Hematopoietic multipotent progenitor cell treated with erythropoietin and hydrocortisone succinate and interleukin-3 and kit ligand, for 8 days (in vitro differentiated cells): ENCODE results near the gene IL17RA.
A peak's percentile ranks its signal among the peaks of the same experiment; 100 is the strongest.

Experiments used
- DNase-seq: peaks from one replicate; pipeline ENCODE4 v3.0.0-alpha.2; 2015

The IL17RA gene

DNA sequence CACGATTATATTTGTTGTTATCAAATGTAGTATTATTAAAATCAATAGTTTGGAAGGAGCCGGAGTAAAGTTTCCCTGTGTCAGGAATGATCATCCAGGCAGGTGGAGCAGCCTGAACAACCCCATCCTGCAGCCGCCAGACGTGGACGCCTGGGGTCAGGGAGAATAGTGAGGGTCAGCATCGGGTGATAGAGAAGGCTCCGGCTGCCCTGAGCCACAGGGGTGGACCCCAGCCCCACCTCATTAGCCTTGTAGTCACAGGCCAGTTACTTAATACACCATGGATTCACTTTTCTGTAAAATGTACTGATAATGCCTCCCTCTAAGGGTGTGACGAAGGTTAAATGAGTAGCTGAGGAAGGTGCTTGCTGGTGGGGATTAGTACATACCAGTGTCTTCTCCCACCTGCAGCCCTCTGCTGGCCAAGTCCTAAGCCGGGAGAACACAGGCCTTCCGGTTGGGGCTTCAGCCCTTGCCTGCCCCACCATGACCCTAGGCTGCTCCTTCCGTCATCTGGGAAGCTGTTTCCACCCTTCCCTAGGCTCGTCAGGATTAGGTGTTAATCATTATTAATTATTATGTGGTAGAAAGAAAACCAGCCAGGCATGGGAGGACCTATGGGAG, 21.5 kb downstream of the IL17RA start:
- no peak for DNase-seq

DNA sequence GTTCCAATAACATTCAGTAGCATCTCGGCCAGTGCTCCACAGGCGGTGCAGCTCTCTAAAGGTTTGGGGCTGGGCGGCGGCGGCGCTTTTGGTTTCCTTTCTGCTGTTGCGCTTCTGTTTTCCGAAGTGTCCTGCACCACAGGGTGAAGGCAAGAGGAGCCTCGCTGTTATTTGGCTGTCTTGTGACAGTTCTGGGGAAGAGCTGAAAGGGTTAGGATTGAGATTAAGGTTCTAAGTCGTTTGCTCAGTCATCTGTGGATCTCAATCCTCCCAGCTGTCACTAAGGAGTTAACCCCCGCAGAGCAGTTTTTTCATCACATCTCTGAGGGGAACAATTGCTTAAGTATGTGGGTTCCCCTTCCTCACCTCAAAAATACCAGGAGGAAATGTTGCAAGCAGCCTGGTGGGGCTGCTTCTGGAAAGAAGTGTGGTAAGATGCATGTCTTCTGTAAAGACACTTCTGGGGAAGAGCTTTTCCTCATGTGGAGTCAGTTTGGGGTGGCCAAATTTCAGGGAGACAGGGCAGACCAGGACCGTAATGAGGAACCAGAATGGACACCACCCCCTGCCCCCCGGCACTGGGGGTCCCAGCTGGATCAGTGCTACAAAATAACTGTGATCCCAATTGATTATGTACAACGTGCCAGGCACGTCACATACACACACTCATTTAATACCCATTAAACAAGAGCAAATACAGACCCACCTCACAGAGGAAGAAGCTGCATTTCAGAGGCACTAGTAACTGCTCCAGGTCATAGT, 22.2 kb downstream of the IL17RA start:
- DNase-seq, result peak; percentile 41

GRCh38 chr22:17107547-17107810, 22.7 kb downstream of the IL17RA start:
- no peak for DNase-seq

DNA sequence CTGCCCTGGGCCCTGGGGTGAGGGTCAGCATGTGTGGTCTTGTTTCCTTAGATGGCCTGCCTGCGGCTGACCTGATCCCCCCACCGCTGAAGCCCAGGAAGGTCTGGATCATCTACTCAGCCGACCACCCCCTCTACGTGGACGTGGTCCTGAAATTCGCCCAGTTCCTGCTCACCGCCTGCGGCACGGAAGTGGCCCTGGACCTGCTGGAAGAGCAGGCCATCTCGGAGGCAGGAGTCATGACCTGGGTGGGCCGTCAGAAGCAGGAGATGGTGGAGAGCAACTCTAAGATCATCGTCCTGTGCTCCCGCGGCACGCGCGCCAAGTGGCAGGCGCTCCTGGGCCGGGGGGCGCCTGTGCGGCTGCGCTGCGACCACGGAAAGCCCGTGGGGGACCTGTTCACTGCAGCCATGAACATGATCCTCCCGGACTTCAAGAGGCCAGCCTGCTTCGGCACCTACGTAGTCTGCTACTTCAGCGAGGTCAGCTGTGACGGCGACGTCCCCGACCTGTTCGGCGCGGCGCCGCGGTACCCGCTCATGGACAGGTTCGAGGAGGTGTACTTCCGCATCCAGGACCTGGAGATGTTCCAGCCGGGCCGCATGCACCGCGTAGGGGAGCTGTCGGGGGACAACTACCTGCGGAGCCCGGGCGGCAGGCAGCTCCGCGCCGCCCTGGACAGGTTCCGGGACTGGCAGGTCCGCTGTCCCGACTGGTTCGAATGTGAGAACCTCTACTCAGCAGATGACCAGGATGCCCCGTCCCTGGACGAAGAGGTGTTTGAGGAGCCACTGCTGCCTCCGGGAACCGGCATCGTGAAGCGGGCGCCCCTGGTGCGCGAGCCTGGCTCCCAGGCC, 23.7 kb downstream of the IL17RA start:
- DNase-seq, result no peak

GRCh38 chr22:17109113-17109865, 24.5 kb downstream of the IL17RA start:
- DNase-seq, result no peak

DNA sequence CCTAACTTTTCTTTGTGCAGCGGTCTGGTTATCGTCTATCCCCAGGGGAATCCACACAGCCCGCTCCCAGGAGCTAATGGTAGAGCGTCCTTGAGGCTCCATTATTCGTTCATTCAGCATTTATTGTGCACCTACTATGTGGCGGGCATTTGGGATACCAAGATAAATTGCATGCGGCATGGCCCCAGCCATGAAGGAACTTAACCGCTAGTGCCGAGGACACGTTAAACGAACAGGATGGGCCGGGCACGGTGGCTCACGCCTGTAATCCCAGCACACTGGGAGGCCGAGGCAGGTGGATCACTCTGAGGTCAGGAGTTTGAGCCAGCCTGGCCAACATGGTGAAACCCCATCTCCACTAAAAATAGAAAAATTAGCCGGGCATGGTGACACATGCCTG, 25.2 kb downstream of the IL17RA start:
- DNase-seq, result no peak

DNA sequence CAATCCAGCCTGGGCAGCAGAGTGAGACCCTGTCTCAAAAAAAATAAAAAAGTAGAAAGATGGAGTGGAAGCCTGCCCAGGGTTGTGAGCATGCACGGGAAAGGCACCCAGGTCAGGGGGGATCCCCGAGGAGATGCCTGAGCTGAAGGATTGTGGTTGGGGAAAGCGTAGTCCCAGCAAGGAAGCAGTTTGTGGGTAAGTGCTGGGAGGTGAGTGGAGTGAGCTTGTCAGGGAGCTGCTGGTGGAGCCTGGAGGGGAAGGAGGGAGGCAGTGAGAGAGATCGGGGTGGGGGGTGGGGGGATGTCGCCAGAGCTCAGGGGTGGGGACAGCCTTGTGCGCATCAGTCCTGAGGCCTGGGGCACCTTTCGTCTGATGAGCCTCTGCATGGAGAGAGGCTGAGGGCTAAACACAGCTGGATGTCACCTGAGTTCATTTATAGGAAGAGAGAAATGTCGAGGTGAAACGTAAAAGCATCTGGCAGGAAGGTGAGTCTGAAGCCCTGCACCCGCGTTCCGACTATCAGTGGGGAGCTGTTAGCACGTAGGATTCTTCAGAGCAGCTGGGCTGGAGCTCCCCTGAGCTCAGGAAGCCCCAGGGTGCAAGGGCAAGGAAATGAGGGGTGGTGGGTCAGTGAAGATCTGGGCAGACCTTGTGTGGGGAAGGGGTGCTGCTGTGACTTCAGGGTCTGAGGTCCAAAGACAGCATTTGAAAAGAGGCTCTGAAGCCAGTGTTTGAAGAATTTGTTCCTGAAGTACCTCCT, 26.2 kb downstream of the IL17RA start:
- DNase-seq, result no peak

- DNase-seq, result no peak
Measured at GRCh38 chr22:17112491-17113042, 27.8 kb downstream of the IL17RA start.

DNA sequence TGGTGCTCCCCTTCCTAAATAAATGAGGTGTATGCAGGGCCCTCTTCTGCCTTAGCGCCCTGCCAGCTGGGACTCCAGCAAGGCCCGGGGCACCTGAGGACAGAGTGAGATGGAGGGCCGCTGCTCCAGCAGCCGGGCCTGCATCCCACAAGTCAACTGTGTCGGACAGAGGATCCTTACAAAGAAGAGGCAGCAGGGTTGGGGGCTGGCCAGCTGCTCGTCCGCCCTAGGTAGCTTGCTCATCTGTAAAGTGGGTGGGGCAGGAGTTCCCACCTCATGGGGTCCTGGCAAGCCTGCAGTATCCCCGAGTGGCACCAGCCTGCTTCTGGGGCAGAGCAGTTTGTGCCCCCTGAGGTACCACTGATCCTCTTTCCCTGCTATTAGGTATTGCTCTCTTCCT, 28.8 kb downstream of the IL17RA start:
- DNase-seq, result no peak

- no peak for DNase-seq
Measured at GRCh38 chr22:17114173-17114897, 29.5 kb downstream of the IL17RA start.

DNA sequence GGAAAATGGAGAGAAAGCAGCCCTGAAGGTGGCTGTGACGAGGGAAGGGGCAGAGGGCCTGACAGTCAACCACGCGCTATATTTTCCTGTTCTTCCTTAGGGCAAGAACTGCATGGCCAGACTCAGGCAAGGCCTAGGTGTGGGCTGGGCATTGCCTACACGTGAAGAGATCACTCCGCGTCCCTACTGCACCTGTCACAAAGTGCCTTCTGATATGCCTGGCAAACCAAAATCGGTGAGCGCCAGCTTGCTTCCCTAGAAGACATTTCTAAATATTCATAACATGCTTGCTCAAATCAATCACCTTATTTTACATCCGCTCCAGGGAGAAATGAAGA, 30.1 kb downstream of the IL17RA start:
- no peak for DNase-seq

DNA sequence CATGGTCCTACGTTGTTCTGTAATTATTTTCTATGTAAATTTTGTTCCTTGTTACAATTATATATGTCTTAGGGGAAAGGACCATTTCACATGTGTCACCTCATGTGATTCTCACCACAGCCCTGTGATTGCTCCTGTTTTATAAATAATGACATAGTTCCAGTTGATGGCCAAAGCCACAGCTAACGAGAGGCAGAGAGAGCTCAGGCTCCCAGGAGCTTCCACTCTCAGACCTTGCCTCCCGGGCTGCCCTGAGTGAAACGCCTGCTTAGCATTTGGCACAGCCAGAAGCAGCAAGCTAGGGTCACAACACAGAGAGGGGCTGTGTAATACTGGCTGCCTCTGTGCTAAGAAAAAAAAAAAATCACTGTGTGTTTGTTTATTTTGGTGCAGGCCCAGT, 30.4 kb downstream of the IL17RA start:
- no peak for DNase-seq

DNA sequence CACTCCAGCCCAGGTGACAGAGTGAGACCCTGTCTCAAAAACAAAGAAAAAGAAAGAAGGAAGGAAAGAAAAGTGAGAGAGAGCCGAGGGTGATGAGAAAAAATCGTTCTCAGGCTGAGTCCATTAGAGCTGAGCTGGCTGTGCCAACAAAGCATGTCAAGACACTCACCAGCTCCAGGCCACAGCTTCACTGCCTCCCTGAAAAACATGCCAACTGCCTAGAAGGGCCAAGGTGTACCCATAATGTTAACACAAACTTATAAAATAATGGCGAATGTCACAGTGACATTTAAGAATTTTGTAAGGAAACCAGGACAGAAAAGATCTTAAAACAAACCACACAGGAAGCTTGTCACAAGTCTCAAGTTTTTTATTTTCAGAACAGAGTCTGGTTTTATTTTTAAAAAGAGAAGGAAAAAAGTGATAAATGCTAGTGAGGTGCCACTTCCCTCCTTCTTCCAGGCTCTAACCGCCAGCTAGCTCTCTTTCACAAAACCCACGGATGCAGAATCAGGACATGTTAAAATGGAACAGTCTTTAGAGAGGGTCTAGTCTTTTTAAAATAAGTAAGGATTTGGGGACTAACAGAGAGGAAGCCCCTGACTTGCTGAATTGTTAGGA, 31.3 kb downstream of the IL17RA start:
- DNase-seq, result no peak

DNA sequence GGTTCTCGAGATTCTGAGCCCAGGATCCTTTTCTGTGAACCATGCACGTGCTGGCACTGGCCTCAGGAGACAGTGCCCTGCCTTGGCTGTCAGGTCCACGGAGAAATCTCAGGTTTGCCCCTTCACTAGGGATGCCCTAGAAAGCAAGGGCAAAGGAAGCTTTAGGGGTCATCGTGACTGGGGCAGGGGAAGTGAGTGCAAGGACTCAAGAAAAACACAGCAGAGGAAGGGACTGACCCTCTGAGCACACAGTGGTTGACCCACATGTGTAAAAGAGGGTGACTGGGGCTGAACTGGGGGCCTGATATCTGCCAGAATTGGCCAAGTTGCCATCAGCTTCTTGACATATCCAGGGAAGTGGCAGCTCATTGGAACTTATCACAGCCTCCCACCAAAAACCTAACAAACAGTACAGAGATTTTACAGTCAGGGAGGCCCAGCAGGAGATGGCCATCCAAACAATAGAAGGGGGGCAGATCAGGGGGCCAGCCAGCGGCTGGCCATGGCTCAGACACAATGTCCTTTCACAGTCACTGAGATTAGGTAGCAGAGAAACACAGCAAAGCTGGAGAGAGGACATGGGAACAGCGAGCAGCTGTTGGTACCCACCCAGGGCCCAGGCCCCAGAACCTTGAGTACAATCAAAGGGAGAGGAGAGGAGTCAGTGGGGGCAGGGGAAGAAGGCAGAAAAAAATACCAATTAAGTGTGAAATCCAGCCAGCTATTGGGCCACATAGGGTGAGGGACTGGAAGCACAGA, 32.0 kb downstream of the IL17RA start:
- no peak for DNase-seq

DNA sequence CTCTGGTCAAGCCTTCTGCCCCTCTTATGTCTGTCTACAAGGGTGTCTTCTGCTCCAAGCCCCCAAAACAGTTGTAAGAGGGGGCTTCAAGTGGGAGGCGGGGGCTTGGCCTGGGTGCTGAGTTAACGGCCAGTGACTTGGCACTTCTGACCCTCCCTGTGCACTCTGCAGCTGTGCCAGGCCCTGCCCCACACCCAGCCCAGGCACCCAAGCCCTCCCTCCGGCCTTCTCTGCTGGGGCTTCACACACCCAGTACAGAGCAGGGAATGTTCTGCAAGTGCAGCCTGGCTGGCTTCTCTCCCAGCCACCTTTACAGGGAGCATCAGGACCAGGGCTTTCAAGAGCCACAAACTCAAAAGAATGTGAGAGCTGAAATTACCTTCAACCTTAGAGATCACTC, 32.6 kb downstream of the IL17RA start:
- no peak for DNase-seq

DNA sequence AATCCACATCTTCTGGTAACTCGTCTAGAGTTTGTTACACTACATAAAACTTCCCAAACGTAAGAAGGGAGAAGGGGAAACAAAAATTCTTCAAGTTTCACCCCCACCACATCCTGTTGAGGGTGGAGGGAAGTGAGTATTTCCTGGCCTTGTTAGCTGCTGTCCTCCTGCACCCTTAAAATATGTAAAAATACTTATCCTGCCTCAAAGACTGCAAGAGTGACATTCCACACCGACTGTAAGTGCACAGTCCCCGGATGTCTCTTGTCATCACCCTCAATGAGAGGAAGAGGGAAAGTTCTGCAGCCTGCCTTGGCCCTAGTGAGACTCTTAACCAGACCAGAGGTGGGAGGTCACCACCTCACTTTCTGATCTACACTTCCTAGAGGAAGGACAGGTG, 33.1 kb downstream of the IL17RA start:
- no peak for DNase-seq

DNA sequence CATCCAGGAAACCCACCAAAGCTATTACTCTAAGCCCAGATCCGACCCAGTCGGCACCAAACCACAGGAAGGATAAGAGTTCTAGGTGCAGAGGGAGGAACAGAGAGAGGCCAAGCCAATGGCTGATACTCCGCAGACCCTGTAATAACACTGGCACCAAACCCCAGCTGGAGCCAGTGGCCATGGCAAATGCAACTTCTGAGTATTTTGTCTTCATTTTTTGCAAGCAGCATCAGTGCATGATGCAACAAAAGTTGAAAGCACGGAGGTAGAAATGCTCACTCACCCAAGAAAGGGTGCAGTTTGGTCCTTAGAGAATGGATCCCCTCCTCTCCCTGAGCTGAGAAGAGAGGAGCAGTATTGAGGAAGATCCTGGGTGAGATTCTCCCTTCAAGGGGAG, 33.5 kb downstream of the IL17RA start:
- no peak for DNase-seq

GRCh38 chr22:17119481-17120202, 34.8 kb downstream of the IL17RA start:
- DNase-seq, result peak; percentile 9

DNA sequence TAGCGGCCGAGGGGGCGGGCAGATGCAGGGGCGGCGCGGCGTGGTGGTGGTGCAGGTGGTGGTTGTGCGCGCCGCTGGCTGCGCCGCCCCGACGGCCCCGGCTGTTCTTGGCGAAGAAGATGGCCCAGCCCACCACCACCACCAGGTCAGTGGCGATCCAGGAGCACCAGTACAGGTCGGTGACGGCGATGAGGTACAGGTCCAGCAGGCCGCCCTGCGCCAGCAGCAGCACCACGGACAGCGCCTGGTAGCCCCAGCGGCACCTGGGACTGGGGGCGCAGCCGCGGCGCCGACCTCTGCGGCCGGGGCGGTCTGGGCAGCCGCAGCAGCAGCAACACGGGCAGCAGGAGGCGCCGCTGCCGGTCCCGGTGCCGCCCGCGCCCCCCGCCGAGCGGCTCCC, 35.5 kb downstream of the IL17RA start:
- peak; percentile 23 for DNase-seq
